Pancreas (tissue), 10 donors: ENCODE results near the gene ZNF408. TPM values are rescaled to one million over a fixed set of nuclear protein-coding genes. Genes with fewer than 3 reads are reported as not detected.
A peak's percentile ranks its signal among the peaks of the same experiment; 100 is the strongest.

Experiments
- ATAC-seq, 4 donors: fragments of 200-7000 bp; cut with Tn5 transposase; one replicate each; pipeline versions ENCODE4 v1.8.0 to v1.9.1; 2020; ENCODE audit warnings: mild to moderate bottlenecking in 4 of 4, moderate library complexity in 4 of 4
- DNase-seq, 6 donors: peaks; one replicate each; pipeline ENCODE4 v3.0.0-alpha.2; 2020
- FAIRE-seq: peaks from 2 replicates; lab custom pipeline; 2012; peaks lifted over from hg19 to GRCh38; lab: Jason Lieb, UNC
- H3K27ac ChIP-seq, 4 donors: fragments of 200-600 bp; sonication (generic); 1 replicate in 3 of 4; 2 replicates in 1 of 4; pipeline versions ENCODE4 v1.5.0 to v1.8.0; 2020
- H3K27me3 ChIP-seq, 4 donors: fragments of 200-600 bp; one replicate each; pipeline ENCODE4 v1.8.0; 2021
- H3K36me3 ChIP-seq, 3 donors: fragments of 200-600 bp; sonication (generic) in 1 of 3; one replicate each; pipeline versions ENCODE4 v1.5.0 to v1.8.0; 2020 to 2021
- H3K4me1 ChIP-seq, 3 donors: fragments of 200-600 bp; one replicate each; pipeline ENCODE4 v1.8.0; 2021
- H3K4me3 ChIP-seq, 4 donors: fragments of 200-600 bp; sonication (generic) in 2 of 4; one replicate each; pipeline versions ENCODE4 v1.5.0 to v1.8.0; 2020 to 2021
- H3K9me3 ChIP-seq, 4 donors: fragments of 200-600 bp; one replicate each; pipeline ENCODE4 v1.8.0; 2021
- WGBS, 2 donors: extraction: QIAGEN DNeasy Blood & Tissue Kit; methylation state at CpG; one replicate each; pipeline ENCODE4 v1.1.7; 2013; 5-methylcytosine and 5-hydroxymethylcytosine counted together
- intact Hi-C, 3 donors: fragments of 100-400 bp; cut with DNase I; formaldehyde crosslinking; loops; one replicate each; pipeline versions ENCODE4 v1.11.1 to v1.14.2; 2022
- polyA plus RNA-seq, 2 donors: library from polyadenylated mRNA; stranded (reverse); fragments of 200-250 nt; gene quantifications; one replicate each; pipeline ENCODE4 v1.2.3, GENCODE V29; 2013
- total RNA-seq, 6 donors: library from RNA; stranded (reverse); fragmentation: NEBNext Ultra II Directional in 4 of 6; extraction: Animal tissue kit (Norgen Biotek cat#: 25700) in 4 of 6; gene quantifications; one replicate each; pipeline versions ENCODE4 v1.2.1 to v1.2.4, GENCODE V29; 2021 to 2023
- TF ChIP-seq, protein P1 (sequence below), 4 donors: fragments of 200-600 bp; sonication (generic) in 3 of 4; IDR thresholded peaks; one replicate each; pipeline versions ENCODE4 v1.5.0 to v1.8.0; 2021; ENCODE audit warnings: antibody characterized with exemption in 4 of 4
- donor health status: healthy with polysubstance abuse.
- donor health status: DM: no; HTN: no; CAD: no; lungs with moderate emphysema.
- donor health status: DM: no; HTN: no; CAD: no.
- donor health status: control.
- donor health status: control.
- donor health status: Bipolar disorder and iron deficiency.
- donor health status: DM: yes; HTN: yes; CAD: no.
- donor health status: DM: no; HTN: no; CAD: no.
- donor health status: DM: no; HTN: no; CAD: no.
- donor health status: DM: yes; HTN: yes; CAD: no.

ZNF408 gene
- total and polyA plus RNA-seq, 8 donors = 2.8 to 7.8 (median 4.7) TPM

DNA sequence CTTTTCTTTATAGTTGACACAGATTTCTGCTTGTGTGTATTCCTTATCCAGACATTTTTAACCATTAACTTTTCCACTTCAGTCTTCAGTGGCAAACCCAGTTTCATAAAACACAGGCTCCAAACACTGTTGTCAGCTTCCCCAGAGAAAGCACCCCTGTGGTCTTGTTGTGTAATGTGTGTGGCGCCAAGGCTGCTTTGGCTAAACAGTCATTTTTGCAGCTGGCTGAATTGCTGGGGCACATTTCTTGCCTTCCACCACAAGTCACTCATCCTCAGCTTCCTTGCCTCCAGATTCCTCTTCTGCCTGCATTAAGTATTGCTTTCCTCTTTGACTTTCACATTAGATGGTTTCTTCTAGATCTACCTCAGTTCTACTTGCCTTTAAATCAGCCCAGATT, 40.9 kb upstream of the ZNF408 start:
- Histone ChIP-seq H3K4me3 (no peak overlapping the region), H3K27me3 (no peaks in the 10 kb centered on the region), H3K4me1 (no peaks in the 10 kb centered on the region), H3K27ac (no peak overlapping the region), H3K9me3 (no peaks in the 10 kb centered on the region), H3K36me3 (peaks cover 5 to 70% (median 24%) of the 10 kb centered on the region in 3 donors)
- no peak for DNase-seq
- ATAC-seq = peak in 1 of 4 donors; percentile 43
- 81 to 86% methylated on average over 1 of the region's 1 CpG for WGBS, 2 donors
- no peak for FAIRE-seq
- intact Hi-C loops = no loop called here
- TF ChIP-seq, protein P1, sequence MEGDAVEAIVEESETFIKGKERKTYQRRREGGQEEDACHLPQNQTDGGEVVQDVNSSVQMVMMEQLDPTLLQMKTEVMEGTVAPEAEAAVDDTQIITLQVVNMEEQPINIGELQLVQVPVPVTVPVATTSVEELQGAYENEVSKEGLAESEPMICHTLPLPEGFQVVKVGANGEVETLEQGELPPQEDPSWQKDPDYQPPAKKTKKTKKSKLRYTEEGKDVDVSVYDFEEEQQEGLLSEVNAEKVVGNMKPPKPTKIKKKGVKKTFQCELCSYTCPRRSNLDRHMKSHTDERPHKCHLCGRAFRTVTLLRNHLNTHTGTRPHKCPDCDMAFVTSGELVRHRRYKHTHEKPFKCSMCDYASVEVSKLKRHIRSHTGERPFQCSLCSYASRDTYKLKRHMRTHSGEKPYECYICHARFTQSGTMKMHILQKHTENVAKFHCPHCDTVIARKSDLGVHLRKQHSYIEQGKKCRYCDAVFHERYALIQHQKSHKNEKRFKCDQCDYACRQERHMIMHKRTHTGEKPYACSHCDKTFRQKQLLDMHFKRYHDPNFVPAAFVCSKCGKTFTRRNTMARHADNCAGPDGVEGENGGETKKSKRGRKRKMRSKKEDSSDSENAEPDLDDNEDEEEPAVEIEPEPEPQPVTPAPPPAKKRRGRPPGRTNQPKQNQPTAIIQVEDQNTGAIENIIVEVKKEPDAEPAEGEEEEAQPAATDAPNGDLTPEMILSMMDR (IDR thresholded peaks at IDR 0.05) = no peak

DNA sequence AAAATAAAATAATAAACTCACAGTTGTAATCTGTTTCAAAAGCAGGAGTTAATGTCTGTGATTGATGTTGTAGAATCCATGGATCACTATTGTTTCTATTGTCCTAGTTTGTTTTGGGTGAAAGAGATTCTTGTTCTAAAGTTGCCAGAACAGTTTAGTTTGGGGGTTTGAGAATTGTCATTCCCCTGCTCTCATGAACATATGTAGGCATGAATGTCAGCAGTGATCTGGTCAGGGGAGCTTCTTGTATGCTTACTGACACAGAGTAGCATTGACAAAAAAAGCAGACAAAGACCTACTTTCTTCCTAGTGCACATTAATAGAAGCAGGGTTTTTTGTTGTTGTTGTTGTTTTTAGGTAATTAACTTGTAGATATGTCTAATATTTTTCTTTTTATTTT, 39.0 kb upstream of the ZNF408 start:
- ATAC-seq = no peak
- H3K4me1 ChIP-seq = no peaks in the 10 kb centered on the region
- no peak for FAIRE-seq
- no peak overlapping the region for H3K27ac ChIP-seq
- DNase-seq = no peak
- no peaks in the 10 kb centered on the region for H3K9me3 ChIP-seq
- TF ChIP-seq, protein P1 (IDR thresholded peaks at IDR 0.05) = no peak
- no peaks in the 10 kb centered on the region for H3K27me3 ChIP-seq
- intact Hi-C loops = no loop called here
- H3K36me3 ChIP-seq = peaks cover 5 to 68% (median 17%) of the 10 kb centered on the region in 3 donors
- H3K4me3 ChIP-seq = no peak overlapping the region

DNA sequence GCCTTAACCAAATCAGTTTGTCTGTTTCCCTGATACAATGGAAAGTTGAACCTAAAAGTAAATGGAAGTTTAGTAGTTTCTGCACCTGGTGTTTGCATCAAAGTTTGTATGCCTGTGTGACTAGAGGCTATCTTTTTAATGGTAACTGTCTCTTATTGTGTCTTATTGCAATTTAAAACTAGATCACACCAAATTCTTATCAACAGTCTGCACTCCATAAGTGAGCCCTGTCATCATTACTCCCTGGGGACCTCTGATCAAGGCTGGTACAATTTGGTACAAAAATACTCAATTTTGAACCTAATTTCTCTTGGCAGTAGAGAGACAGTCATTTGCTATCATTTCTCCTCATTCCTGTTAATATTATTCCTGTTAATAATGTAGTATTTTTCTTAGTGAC, 38.5 kb upstream of the ZNF408 start:
- ATAC-seq = no peak
- TF ChIP-seq, protein P1 (IDR thresholded peaks at IDR 0.05) = no peak
- intact Hi-C loops = no loop called here
- no peaks in the 10 kb centered on the region for H3K9me3 ChIP-seq
- no peaks in the 10 kb centered on the region for H3K4me1 ChIP-seq
- no peak for DNase-seq
- H3K4me3 ChIP-seq = no peak overlapping the region
- FAIRE-seq = no peak
- no peak overlapping the region for H3K27ac ChIP-seq
- peaks cover 5 to 68% (median 12%) of the 10 kb centered on the region in 3 donors for H3K36me3 ChIP-seq
- no peaks in the 10 kb centered on the region for H3K27me3 ChIP-seq

DNA sequence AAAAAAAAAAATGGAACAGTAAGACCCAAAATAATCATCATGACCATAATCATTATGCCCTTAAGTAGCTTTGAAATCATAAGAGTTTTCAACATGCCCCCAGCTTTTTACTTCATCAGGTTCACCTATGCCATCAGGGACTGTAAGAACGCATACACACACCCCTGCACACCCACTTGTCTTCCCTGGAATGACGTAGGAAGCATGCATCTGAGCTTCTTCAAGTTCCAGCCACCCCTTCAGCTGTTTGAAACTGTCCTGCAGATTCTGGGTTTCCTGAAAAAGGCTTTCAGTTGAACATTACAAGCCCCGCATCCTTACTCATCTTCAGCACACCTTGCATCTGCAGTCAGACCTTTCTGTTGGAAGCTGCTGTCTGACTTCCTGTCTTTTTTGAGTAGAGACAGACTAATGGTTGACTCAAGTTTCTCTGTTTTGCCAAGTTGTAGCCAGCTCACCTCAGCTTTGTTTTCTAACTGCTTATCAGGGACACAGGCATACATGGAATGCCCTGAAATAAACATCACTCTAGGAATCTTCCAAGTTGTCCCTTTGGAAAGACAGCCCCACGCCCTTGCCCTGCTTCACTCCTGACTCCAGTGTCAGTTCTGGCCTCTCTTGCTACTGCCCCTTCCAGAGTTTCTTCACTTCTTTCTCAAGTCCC, 37.4 kb upstream of the ZNF408 start:
- Histone ChIP-seq H3K4me3 (no peak overlapping the region), H3K9me3 (no peaks in the 10 kb centered on the region), H3K4me1 (no peaks in the 10 kb centered on the region), H3K27ac (no peak overlapping the region), H3K27me3 (no peaks in the 10 kb centered on the region), H3K36me3 (peaks cover under 1 to 68% (median 11%) of the 10 kb centered on the region in 3 donors)
- TF ChIP-seq, protein P1 (IDR thresholded peaks at IDR 0.05) = no peak
- no peak for FAIRE-seq
- DNase-seq = no peak
- intact Hi-C loops = no loop called here
- no peak for ATAC-seq
- WGBS, 2 donors = 84 to 86% methylated on average over 4 of the region's 4 CpGs

DNA sequence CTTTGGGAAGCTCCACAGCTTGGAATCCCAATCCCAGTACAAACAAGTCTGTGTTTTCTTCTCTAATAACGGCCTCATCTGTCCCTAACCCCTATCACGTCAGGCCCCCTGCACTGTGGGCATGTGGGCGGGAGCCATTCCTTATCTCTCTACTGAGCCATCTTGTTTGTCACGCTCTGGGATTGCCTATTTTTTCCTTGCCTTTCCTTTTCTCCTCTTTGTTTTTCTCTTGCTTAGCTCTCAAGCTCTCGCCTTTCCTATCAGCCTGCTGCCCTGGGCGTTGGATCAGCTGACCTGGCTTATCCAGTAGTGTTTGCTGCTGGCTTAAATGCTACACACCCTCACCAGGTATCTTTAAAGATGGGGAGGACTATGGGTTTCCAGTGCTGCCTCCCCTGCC, 36.2 kb upstream of the ZNF408 start:
- H3K27ac ChIP-seq = no peak overlapping the region
- no peak for DNase-seq
- H3K36me3 ChIP-seq = peaks cover 4 to 68% (median 17%) of the 10 kb centered on the region in 3 donors
- no peak overlapping the region for H3K4me3 ChIP-seq
- no peaks in the 10 kb centered on the region for H3K27me3 ChIP-seq
- TF ChIP-seq, protein P1 (IDR thresholded peaks at IDR 0.05) = no peak
- no peak for ATAC-seq
- WGBS, 2 donors = 70 to 72% methylated on average over 6 of the region's 6 CpGs
- no peaks in the 10 kb centered on the region for H3K9me3 ChIP-seq
- FAIRE-seq = no peak
- no peaks in the 10 kb centered on the region for H3K4me1 ChIP-seq
- intact Hi-C loops = no loop called here
